GM21447 (cell line): Measurements from ENCODE around the gene KIF13A.
"Not testable (repeated sequence)": the region's sequence is repeated elsewhere in the genome, so short reads cannot be mapped to it uniquely, and the experiment has no call there.

ENCODE experiments used
- ATAC-seq: cut with Tn5 transposase; IDR thresholded peaks from one replicate; pipeline ENCODE4 v1.9.1; 2021; ENCODE audit not compliant: unreplicated experiment

Gene KIF13A

DNA sequence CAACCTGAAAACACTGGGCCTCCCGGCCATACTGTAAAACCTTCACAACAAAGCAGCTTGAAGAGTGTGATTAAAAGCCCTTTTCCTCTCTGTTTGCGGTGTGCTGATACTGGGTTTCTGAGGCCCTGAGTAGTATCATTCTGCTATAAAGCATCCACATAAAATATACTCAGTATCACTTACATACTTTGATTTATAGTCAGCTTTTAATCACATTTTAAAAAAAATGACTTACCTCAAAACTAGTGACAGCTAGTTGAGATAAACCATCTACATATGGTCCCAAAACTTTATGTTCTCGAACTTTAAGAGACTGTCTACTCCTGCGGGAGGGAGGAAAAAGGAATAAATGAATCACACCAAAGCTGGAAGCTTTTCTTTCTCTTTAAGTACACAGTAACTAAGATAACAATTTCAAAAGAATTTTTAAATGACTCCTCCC, 135.7 kb downstream of the KIF13A start:
- ATAC-seq: no peak

DNA sequence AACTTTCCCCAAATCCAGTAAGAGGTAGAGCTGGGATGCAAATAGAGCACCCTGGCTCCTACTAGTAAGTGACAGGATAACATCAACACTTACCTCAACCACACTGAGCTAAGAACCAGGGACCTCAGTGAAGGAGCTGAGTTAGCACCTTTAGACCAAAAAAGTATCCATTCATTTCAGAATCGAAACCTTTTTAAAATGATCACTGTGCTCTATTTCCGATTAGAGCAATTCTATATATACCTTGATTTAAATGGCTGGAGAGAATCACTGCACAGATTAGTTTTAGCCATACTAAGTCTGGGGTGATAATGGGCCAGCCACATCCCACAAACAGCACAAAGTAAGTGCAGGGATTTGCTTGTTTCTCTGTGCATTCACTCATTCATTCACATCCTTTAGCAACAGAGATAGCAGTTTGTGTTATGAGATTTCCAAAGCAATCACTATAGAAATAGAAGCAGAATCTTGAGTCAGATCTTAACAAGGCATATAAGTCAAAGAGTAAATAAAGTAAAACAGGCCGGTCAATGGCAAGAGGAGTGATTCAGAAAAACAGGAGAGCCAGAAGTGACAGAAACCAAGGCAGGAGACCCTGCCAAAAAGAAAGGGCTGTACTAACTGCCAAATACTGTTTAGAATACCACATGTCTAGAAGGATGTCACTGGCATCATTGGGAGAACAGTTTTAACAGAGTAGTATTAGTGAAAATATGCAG, 136.3 kb downstream of the KIF13A start:
- no peak for ATAC-seq

- no peak for ATAC-seq
Measured at GRCh38 chr6:17850281-17850680, 137.2 kb downstream of the KIF13A start.

DNA sequence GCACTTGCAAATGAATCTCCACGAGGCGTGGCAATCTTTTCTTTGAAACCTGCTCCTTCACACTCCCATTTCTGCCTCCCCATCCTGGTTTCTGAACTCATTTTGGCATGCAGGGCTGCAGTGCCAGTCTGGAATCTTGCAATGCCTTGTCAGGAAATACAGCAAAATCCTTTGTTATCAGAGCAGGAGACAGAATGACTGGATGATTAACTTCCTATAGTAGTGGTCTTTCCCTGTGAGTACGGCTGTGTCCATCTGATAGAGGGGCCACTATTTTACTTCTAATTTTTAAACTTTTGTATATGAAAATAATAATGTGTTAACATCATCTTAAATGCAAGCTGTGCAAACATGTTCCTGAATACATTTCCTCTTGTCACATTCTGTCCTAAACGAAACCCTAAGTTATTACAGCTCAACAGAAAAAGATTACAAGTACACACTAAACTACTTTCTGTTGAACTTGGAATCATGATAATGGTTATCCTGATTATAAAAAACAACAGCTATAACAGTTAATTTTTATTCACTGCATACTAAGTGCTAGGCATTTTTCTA, 140.2 kb downstream of the KIF13A start:
- ATAC-seq: no peak

GRCh38 chr6:17846762-17847161, 140.7 kb downstream of the KIF13A start:
- no peak for ATAC-seq

DNA sequence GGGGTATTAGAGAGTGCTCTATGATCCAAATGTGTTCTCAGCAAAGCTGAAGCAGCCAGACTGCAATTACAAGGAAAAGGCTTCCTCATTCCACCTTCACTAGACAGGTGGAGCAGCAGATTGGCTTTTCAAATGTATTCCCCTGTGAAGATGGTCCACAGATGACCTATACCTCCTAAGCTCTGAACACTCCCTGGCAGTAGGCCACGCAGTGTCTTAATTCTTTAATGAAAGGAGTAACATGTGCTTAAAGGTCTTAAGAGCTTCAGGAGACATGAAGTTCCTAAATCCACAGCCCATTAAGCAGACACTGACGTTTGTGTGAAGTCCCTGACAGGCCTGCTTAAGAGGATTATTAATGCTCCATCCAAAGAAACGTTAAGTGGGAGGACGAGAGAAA, 141.8 kb downstream of the KIF13A start:
- no peak for ATAC-seq

GRCh38 chr6:17844967-17845366, 142.5 kb downstream of the KIF13A start:
- not testable (repeated sequence) for ATAC-seq

DNA sequence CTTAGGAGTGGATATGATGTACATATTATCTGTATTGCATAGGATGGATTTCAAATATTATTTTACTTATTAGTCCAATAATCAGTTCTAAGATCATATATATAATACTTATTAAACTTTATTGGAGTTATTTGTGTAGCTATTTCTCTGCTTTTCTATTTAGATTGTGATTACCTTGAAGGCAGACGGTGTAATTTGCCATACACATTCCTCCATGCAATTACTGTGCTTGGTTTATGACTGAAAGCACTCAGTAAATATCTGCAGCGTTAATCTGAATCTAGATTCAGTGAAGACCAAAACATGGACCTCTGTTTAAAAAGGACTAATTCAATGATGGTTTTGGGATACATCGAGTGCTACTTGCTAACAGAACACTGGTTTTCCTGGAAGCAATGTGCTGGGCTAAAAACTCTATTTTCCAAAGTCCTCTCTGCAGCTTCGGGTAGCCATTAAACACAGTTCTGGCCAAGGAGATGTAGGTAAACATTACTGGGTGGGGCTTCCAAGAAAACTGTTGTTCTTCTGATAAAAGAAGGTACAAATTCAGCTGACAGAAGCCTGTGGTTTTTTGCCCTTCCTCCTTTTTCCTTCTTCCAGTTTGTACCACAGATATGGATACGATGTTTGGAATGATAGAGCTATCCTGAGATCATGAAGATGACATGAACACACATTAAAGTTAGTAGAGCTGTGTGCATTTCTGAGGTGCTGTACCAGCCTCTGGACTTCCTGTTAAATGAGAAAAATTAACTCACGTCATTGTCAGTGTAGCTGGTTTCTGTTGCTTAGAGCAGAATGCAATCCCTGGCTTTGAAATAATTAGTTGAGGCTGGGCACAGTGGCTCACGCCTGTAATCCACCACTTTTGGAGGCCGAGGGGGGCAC, 144.3 kb downstream of the KIF13A start:
- no peak for ATAC-seq

- ATAC-seq: no peak
Measured at GRCh38 chr6:17842014-17842776, 145.2 kb downstream of the KIF13A start.

DNA sequence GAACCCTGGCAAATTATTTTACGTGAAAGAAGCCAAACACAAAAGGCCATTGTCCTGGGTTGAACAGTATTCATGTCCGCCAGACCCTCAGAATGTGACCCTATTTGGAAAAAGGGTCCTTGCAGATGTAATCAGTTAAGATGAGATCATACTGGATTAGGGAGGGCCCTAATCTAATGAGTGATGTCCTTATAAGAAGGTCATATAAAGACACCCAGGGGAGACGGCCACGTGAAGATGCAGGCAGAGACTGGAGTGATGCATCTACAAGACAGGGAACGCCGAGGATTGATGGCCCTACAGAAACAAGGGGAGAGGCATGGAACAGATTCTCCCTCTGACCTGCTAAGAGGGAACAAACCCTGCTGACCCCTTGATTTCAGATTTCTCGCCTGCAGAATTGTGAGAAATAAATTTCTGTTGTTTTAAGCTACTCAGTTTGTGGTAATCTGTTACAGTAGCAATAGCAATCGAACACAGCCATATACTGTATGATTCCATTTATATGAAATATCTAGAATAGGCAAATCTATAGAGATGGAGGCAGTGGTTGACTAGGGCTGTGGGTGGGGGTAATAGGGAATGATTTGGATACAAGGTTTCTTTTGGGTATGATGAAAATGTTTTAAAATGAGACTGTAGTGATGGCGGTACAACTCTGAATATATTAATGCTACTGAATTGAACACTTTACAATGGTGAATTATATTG, 147.8 kb downstream of the KIF13A start:
- ATAC-seq: no peak

GRCh38 chr6:17836293-17836692, 151.1 kb downstream of the KIF13A start:
- ATAC-seq: no peak

DNA sequence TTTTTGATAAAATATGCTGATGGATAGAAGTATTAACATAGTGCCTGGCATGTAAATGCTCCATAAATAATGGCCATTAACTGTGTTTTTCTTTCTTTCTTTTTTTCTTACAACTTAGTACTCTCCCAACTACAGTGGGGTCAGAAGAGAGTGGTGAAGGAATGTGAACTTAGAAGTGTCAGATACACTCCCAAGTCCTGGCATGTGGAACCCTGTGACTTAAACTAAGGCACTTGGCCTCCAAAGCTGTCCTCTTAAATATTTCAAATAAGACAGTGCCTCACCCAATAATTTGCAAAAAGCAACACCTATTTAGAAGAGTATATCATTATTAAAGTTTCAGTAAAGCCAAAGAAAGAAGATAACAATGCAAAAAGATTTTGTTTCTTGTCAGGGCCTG, 151.7 kb downstream of the KIF13A start:
- ATAC-seq: no peak

- ATAC-seq: no peak
Measured at GRCh38 chr6:17831135-17831534, 156.3 kb downstream of the KIF13A start.

GRCh38 chr6:17829905-17830304, 157.5 kb downstream of the KIF13A start:
- ATAC-seq: no peak

- no peak for ATAC-seq
Measured at GRCh38 chr6:17828149-17828548, 159.3 kb downstream of the KIF13A start.

DNA sequence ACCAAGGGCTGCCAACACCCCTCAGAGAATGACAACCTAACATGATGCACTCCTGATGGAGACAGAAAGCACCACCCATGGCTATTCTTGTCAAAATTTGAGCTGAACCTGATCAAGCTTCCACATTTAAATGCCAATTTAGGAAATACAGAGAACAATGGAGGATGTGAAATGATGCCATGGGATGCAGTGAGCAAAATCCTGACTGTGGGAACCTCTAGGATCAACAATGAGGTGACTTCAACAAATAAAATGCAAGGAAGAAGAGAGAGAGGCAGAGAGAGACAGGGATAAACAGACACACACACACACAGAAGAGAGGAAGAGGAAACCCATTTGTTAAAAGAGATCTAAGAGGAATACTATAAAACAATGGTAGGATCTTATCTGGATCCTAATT, 161.1 kb downstream of the KIF13A start:
- no peak for ATAC-seq

DNA sequence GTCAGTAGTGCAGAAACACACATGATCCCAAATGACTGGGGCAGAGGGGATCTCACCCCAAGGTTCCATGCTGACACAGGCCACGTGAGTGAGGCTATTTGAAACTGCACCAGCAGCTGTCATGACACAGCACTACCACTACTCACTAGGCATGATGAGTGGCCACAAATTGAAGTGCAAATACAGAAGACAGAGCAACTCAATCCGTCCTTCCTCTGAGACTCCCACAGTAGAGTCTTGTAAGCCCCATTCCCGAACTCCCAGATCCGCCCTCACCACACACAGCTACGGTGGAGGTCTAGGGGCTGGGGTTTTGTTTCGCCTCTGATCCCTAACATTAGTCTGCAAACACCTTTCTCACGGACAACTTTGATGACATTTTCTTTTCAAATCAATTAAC, 167.4 kb downstream of the KIF13A start:
- no peak for ATAC-seq

DNA sequence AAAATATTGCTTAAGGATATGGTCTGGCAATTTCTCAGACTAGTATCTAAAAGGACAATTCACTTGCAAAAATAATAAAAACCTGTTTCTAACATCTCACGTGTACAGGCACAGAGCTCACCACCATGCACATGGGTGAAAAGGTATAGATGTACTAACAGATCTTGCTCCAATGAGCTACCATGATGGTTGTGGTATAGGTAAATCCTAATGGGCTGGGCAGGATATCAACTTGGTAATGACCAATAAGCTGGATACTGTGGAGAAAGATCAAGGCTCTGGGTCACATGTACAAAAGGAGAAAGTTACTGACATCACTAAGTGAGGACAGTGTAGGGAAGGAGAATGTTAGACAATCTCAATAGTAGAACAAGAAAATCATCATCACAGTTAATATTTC, 169.7 kb downstream of the KIF13A start:
- ATAC-seq: no peak

DNA sequence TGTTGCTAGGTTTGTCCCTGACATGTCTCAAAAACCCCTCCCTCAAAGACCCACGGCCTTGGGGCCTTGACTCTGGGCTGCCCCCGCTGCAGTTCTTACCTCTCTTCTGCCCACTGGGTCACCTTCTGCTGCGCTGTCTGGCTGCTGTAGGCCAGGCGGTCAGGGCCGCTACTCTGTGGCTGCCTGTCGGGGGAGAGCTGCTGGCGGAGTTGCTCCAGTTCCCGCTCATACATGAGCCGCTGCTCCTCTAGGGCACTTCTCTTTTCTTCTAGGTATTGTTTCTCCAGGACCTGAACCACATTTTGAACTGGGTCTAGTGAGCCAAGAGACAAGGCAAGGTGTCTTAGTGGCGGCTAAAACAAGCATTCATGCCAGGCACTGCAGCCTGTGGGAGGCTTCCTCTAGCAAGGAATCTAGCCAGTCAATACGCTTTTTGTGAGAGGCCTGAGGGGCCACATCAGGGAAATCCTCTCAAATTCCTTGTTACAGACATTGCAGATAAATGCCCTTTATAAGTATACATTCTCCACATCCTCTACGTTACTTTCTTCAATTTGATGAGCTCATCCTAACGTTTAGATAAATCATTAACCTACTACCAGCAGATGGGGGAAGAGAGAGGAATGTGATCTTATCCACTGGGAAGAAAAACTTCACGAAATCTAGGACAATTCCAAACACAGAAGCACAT, 170.4 kb downstream of the KIF13A start:
- ATAC-seq: no peak

- ATAC-seq: no peak
Measured at GRCh38 chr6:17813542-17813941, 173.9 kb downstream of the KIF13A start.
